SU-DHL-6 (cell line): ENCODE data around the gene TBC1D22A.

Source experiments
- EZH2phosphoT487 ChIP-seq: fragments of 200-600 bp; sonication (generic), shearing (Covaris generic); conservative IDR thresholded peaks from 2 replicates; pipeline ENCODE4 v1.6.1; 2018; ENCODE audit warnings: mild to moderate bottlenecking, antibody characterized with exemption, low read length, moderate library complexity, mixed read lengths
- TF ChIP-seq, protein P1 (sequence below): fragments of 200-600 bp; sonication (generic); IDR thresholded peaks from one replicate; pipeline ENCODE4 v1.5.1; 2017; ENCODE audit warnings: antibody characterized with exemption, mild to moderate bottlenecking, low read length, moderate library complexity; ENCODE audit not compliant: insufficient read depth, poor library complexity, severe bottlenecking

DNA sequence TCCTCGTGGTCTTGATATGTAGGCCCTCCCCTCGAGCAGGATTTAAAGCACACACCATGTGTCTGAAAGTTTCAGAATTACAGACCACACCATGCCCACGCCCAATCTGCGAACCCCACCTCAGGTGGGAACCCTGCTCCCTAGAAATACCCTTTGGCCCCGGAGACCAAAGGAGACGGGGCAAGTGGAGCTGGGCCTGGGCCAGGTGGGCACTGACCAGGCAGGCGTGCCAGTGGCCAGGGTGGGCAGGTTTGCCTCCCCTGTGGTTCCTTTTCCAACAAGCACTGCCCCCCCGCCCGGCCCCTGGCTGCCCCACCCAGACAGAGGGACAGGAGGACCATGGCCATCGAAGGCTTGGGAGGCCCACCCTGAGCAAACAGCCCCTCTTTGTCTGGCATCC, 400.4 kb downstream of the TBC1D22A start:
- TF ChIP-seq, protein P1, sequence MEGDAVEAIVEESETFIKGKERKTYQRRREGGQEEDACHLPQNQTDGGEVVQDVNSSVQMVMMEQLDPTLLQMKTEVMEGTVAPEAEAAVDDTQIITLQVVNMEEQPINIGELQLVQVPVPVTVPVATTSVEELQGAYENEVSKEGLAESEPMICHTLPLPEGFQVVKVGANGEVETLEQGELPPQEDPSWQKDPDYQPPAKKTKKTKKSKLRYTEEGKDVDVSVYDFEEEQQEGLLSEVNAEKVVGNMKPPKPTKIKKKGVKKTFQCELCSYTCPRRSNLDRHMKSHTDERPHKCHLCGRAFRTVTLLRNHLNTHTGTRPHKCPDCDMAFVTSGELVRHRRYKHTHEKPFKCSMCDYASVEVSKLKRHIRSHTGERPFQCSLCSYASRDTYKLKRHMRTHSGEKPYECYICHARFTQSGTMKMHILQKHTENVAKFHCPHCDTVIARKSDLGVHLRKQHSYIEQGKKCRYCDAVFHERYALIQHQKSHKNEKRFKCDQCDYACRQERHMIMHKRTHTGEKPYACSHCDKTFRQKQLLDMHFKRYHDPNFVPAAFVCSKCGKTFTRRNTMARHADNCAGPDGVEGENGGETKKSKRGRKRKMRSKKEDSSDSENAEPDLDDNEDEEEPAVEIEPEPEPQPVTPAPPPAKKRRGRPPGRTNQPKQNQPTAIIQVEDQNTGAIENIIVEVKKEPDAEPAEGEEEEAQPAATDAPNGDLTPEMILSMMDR, result no peak
- TF ChIP-seq EZH2phosphoT487, result no peak
